ENCODE data around the gene BCDIN3D. TPM values are rescaled to one million over a fixed set of nuclear protein-coding genes. Genes with fewer than 3 reads are reported as not detected.

BCDIN3D gene
- 6.1 and 8.1 TPM in 2 replicates for total RNA-seq (2011; cell fraction: chromatin; rRNA removed; ENCODE audit: low replicate concordance)
- total RNA-seq (2011; cell fraction: nucleolus; rRNA removed) = 10.5 and 11.7 TPM in 2 replicates
- 9.2 and 11.8 TPM in 2 replicates for total RNA-seq (2011; cell fraction: nucleoplasm; rRNA removed)
- 3.7 and 4.3 TPM in 2 replicates for total RNA-seq (2014; rRNA removed)
- 4.4 and 4.6 TPM in 2 replicates for total RNA-seq (2014; rRNA removed; fragmentation: Illumina TruSeq; extraction: Trizol)
- total RNA-seq (2015; rRNA removed; fragmentation: Illumina TruSeq; extraction: Trizol) = 4.9 TPM in 2 replicates
- 5.1 and 5.6 TPM in 2 replicates for total RNA-seq (2021)
- 3.7 and 5.6 TPM in 2 replicates for polyA plus RNA-seq (2011; rRNA removed)
- polyA plus RNA-seq (2011; cell fraction: cytosol; rRNA removed) = 3.5 and 4.3 TPM in 2 replicates
- polyA plus RNA-seq (2011; cell fraction: nucleus; rRNA removed) = 2.3 and 3.5 TPM in 2 replicates
- polyA plus RNA-seq (2012) = 4.0 and 5.4 TPM in 2 replicates
- polyA plus RNA-seq (2014; fragmentation: Illumina TruSeq; extraction: Trizol) = 5.1 and 5.9 TPM in 2 replicates
- 1 to 10 TPM; 6.3 to 6.9 TPM for polyA plus RNA-seq (2014; fragmentation: Nextera tagmentation; extraction: Ambion mirVana)
- 5.2 and 5.8 TPM in 2 replicates for polyA plus RNA-seq (2014; rRNA removed)
- polyA minus RNA-seq (2011; rRNA and poly(A)+ RNA removed) = 4.7 and 5.3 TPM in 2 replicates
- polyA minus RNA-seq (2011; cell fraction: cytosol; rRNA and poly(A)+ RNA removed) = 1.1 and 1.9 TPM in 2 replicates
- 2.7 and 4.7 TPM in 2 replicates for polyA minus RNA-seq (2011; cell fraction: nucleus; rRNA and poly(A)+ RNA removed)
- Bru-seq, nascent RNA = percentile 81 among the genes with signal in this experiment
- percentile 66 among the genes with signal in this experiment for BruChase-seq, experiment 1, labeled RNA remaining after a 2-hour chase
- percentile 64 among the genes with signal in this experiment for BruChase-seq, experiment 2, labeled RNA remaining after a 6-hour chase
- long read RNA-seq, experiment 1, transcript BCDIN3D-201 (2 exons, 3,253 nt) = major isoform, 9 of 14 reads
- long read RNA-seq, experiment 1, partial matches to known transcripts = 0 of 14 reads
- long read RNA-seq, experiment 1, other reads (novel, unspliced or antisense) = 5 of 14 reads
- long read RNA-seq, experiment 2, partial matches to known transcripts = 0 of 8 reads
- long read RNA-seq, experiment 2, other reads (novel, unspliced or antisense) = 4 of 8 reads
- long read RNA-seq, experiment 3, transcript BCDIN3D-201 (2 exons, 3,253 nt) = major isoform, 6 of 6 reads
- long read RNA-seq, experiment 3, partial matches to known transcripts = 0 of 6 reads
- long read RNA-seq, experiment 3, other reads (novel, unspliced or antisense) = 0 of 6 reads

DNA sequence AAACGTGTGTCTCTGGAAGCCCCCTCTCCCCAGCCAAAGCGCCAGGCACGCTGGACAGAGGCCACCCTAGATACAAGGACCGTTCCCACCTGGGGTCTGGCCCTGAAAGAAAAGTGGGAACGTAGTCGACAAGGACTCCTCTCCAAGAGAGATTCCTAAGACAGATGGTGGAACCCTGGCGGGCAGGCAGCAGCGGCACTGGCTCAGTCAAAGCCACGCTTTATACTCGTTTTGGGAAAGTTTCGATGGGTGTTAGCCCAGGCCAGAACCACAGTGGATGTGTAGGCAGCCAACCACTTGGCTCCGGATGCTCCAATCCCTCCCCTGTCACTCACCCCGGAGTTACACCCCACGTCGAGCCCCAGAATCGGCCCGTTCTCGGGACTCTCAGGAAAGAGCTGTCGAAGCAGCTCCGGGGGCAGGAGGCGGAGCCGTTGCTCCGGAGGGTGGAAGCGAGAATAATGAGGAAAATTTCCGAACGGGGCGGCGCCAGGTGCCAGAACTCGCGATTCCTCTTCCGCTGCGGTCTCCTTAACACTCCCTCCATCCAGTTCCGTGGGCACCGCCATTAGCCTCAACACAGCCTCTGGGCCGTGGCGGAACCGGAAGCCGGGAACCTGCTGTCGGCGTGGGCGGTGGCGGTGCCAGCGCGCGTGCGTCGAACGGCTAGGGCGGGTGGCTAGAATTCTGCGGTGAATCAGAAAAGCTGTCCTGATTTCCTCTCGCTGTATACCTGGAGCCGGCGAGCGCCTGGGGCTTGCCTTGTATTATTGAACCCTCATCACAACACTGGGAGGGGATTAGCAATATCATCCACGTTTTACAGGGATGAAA, at the start of gene BCDIN3D:
BCDIN3D (minus strand) TSS at position 588 of the 834 bp plus-strand sequence; CDS start at position 569, 19 bp downstream.
- Histone ChIP-seq H4K20me1 (replicated peaks; ENCODE audit: control insufficient read depth, insufficient read depth, low read length) (no peaks in the 10 kb centered on the region), H3K9me1 (ENCODE audit: control insufficient read depth, insufficient read depth, low read length) (no peaks in the 10 kb centered on the region), H3K36me3 (ENCODE audit: control insufficient read depth, insufficient read depth, low read length) (peaks cover 6% of the 10 kb centered on the region; the same call in 1 of the 3 replicates), H3K9me3 (replicated peaks; ENCODE audit: control insufficient read depth, insufficient read depth, low read depth, low read length) (no peaks in the 10 kb centered on the region), H3K27ac (ENCODE audit: extremely low read depth, low read depth, low read length) (peak within 1 kb of the TSS; percentile 82), H3K4me2 (ENCODE audit: insufficient read depth, low read length) (peak within 1 kb of the TSS; percentile 93), H3K4me1 (replicated peaks in 1 of 2; ENCODE audit: control insufficient read depth in 2 of 2, insufficient read depth in 2 of 2, low read length in 2 of 2) (peaks cover 16 to 17% of the 10 kb centered on the region in 2 experiments), H3K4me3 (peak within 1 kb of the TSS; percentile 71), H2AFZ (ENCODE audit: low read depth, low read length) (peak within 1 kb of the TSS; percentile 93), H3K27me3 (ENCODE audit: control insufficient read depth in 2 of 2, insufficient read depth in 2 of 2, low read length in 2 of 2) (no peaks in the 10 kb centered on the region), H3K9ac (ENCODE audit: insufficient read depth in 1 of 2, low read depth in 2 of 2, low read length in 2 of 2) (peak within 1 kb of the TSS; percentile 85 to 99), H3K79me2 (ENCODE audit: control insufficient read depth, insufficient read depth, low read length) (peaks cover 23% of the 10 kb centered on the region)
- ChIA-PET POLR2A (interaction anchor here (0.5 to 2.5 kb wide), 11 partner anchors 9 to 568 kb away, joined by 3 to 14 read pairs (median 4); partner anchors contain the start of gene NCKAP5L), CTCF (ENCODE audit: low intra/inter-chr PET ratio) (no interaction called here)
- in situ Hi-C loops (cut with MboI) (no loop called here), intact Hi-C loops (cut with micrococcal nuclease) (no loop called here)
- DNase-seq (ENCODE audit: extremely low read depth in 1 of 4, low spot score in 3 of 4) (peak; percentile 89 to 94 (median 90)), ATAC-seq (peak; percentile 97), FAIRE-seq (peak; percentile 90)
- under 1% methylated on average over 55 of the region's 55 CpGs for WGBS (ENCODE audit: insufficient coverage, low coverage, missing lambda C conversion rate)
- BruUV-seq (replicated peaks) = TSS peak; percentile 90
- TF ChIP-seq DACH1 (IDR thresholded peaks at IDR 0.05; ENCODE audit: partially characterized antibody) = no peak
- TF ChIP-seq ZNF57 (CRISPR knock-in tag; IDR thresholded peaks at IDR 0.05) = no peak
- peak; percentile 74 for TF ChIP-seq PBX2 (CRISPR knock-in tag; IDR thresholded peaks at IDR 0.05; ENCODE audit: low read depth)
- peak; percentile 86 for TF ChIP-seq PBX2 (tag; conservative IDR thresholded peaks at IDR 0.05; ENCODE audit: low read depth)
- peak; percentile 72 to 96 (median 91) for TF ChIP-seq YY1 (IDR thresholded peaks at IDR 0.05; ENCODE audit: borderline replicate concordance in 1 of 3, control insufficient read depth in 1 of 3, extremely low read depth in 1 of 3, insufficient read depth in 3 of 3, insufficient read length in 1 of 3, insufficient replicate concordance in 2 of 3, low read depth in 1 of 3, low read length in 2 of 3)
- TF ChIP-seq DMBX1 (CRISPR knock-in tag; IDR thresholded peaks at IDR 0.05; ENCODE audit: borderline replicate concordance) = no peak
- 0 out of 2 replicates have a peak, but pooled peaks have one; percentile 17 for TF ChIP-seq RNF2 (IDR thresholded peaks at IDR 0.05)
- TF ChIP-seq MED1 (CRISPR knock-in tag; IDR thresholded peaks at IDR 0.05; ENCODE audit: borderline replicate concordance) = no peak
- TF ChIP-seq, protein P1, sequence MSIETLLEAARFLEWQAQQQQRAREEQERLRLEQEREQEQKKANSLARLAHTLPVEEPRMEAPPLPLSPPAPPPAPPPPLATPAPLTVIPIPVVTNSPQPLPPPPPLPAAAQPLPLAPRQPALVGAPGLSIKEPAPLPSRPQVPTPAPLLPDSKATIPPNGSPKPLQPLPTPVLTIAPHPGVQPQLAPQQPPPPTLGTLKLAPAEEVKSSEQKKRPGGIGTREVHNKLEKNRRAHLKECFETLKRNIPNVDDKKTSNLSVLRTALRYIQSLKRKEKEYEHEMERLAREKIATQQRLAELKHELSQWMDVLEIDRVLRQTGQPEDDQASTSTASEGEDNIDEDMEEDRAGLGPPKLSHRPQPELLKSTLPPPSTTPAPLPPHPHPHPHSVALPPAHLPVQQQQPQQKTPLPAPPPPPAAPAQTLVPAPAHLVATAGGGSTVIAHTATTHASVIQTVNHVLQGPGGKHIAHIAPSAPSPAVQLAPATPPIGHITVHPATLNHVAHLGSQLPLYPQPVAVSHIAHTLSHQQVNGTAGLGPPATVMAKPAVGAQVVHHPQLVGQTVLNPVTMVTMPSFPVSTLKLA (conservative IDR thresholded peaks at IDR 0.05) = peak; percentile 29 to 71
